Lower lobe of right lung (tissue), 2 donors: ENCODE data around the gene SLC25A47. TPM values are rescaled to one million over a fixed set of nuclear protein-coding genes. Genes with fewer than 3 reads are reported as not detected.

Experiments
- ATAC-seq, 2 donors: fragments of 200-7000 bp; cut with Tn5 transposase; one replicate each; pipeline ENCODE4 v1.9.1; 2020 to 2022; ENCODE audit warnings: mild to moderate bottlenecking in 2 of 2, moderate library complexity in 2 of 2
- DNase-seq: peaks from one replicate; pipeline ENCODE4 v3.0.0-alpha.2; 2020
- H3K27ac ChIP-seq: fragments of 200-600 bp; one replicate; pipeline ENCODE4 v1.8.0; 2022
- H3K27me3 ChIP-seq: fragments of 200-600 bp; one replicate; pipeline ENCODE4 v1.8.0; 2022; ENCODE audit warnings: low read depth
- H3K36me3 ChIP-seq: fragments of 200-600 bp; one replicate; pipeline ENCODE4 v1.8.0; 2022; ENCODE audit warnings: mild to moderate bottlenecking
- H3K4me1 ChIP-seq: fragments of 200-600 bp; one replicate; pipeline ENCODE4 v1.8.0; 2022
- H3K4me3 ChIP-seq: fragments of 200-600 bp; one replicate; pipeline ENCODE4 v1.8.0; 2022; ENCODE audit warnings: mild to moderate bottlenecking
- H3K9me3 ChIP-seq: fragments of 200-600 bp; one replicate; pipeline ENCODE4 v1.8.0; 2022
- intact Hi-C: fragments of 100-400 bp; cut with DNase I; formaldehyde crosslinking; loops from one replicate; pipeline ENCODE4 v1.11.0; 2022
- total RNA-seq: library from RNA; stranded (reverse); fragmentation: NEBNext Ultra II Directional; extraction: Animal tissue kit (Norgen Biotek cat#: 25700); gene quantifications from one replicate; pipeline ENCODE4 v1.2.1, GENCODE V29; 2021
- TF ChIP-seq, protein P1 (sequence below): fragments of 200-600 bp; IDR thresholded peaks from one replicate; pipeline ENCODE4 v1.8.0; 2022; ENCODE audit warnings: antibody characterized with exemption, mild to moderate bottlenecking
- donor health status: DM: no; HTN: yes; CAD: no; lungs with severe emphysema.

The SLC25A47 gene
- total RNA-seq, 1 donor from 2014 or later, result not detected

DNA sequence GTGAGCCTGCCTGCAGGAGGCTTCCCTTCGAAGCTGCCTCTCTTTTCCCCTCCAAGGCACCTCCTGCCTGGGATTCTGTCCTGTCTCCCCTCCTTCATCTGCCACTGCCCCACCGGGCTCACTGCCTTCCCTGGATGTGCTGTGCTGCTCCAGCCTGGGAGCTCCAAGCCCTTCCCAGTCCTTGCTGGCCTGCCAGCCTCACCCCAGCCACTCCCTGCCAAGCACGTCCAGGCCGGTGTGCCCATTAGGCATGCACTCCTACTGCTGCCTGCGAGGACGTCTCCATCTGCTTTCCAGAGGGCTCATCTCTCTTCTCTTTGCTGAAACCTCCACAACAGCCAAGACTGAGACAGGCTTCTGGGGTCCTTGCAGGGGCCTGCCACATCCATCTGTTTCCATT, 8.4 kb upstream of the SLC25A47 start:
- no peak for DNase-seq
- H3K9me3 ChIP-seq, result no peaks in the 10 kb centered on the region
- no peak for ATAC-seq
- peaks cover 42% of the 10 kb centered on the region for H3K4me1 ChIP-seq
- no peaks in the 10 kb centered on the region for H3K36me3 ChIP-seq
- no peak overlapping the region for H3K4me3 ChIP-seq
- intact Hi-C loops, result no loop called here
- TF ChIP-seq, protein P1, sequence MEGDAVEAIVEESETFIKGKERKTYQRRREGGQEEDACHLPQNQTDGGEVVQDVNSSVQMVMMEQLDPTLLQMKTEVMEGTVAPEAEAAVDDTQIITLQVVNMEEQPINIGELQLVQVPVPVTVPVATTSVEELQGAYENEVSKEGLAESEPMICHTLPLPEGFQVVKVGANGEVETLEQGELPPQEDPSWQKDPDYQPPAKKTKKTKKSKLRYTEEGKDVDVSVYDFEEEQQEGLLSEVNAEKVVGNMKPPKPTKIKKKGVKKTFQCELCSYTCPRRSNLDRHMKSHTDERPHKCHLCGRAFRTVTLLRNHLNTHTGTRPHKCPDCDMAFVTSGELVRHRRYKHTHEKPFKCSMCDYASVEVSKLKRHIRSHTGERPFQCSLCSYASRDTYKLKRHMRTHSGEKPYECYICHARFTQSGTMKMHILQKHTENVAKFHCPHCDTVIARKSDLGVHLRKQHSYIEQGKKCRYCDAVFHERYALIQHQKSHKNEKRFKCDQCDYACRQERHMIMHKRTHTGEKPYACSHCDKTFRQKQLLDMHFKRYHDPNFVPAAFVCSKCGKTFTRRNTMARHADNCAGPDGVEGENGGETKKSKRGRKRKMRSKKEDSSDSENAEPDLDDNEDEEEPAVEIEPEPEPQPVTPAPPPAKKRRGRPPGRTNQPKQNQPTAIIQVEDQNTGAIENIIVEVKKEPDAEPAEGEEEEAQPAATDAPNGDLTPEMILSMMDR, result no peak
- no peaks in the 10 kb centered on the region for H3K27me3 ChIP-seq
- H3K27ac ChIP-seq, result no peak overlapping the region

DNA sequence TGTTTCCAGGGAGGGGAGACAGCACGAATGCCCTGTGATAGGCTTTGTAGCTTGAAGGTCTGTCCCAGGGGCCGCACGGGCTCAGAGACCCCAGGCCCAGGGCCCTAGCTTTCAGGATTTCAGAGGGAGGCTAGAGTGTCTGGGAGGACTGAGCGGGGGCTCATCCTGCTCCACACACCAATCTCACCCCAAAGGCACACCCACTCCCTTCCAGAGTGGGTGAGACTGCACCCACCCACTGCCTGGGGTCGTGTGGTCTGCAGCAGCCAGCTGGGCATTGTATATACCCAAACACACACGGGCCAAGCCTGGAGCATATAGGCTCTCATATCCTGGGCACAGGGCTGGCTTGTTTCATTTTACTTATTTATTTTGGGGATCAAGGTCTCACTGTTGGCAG, 5.8 kb upstream of the SLC25A47 start:
- Histone ChIP-seq H3K9me3 (no peaks in the 10 kb centered on the region), H3K27ac (no peak overlapping the region), H3K36me3 (no peaks in the 10 kb centered on the region), H3K27me3 (no peaks in the 10 kb centered on the region), H3K4me3 (no peak overlapping the region), H3K4me1 (peaks cover 27% of the 10 kb centered on the region)
- intact Hi-C loops, result no loop called here
- TF ChIP-seq, protein P1, result no peak
- ATAC-seq (no peak), DNase-seq (no peak)

DNA sequence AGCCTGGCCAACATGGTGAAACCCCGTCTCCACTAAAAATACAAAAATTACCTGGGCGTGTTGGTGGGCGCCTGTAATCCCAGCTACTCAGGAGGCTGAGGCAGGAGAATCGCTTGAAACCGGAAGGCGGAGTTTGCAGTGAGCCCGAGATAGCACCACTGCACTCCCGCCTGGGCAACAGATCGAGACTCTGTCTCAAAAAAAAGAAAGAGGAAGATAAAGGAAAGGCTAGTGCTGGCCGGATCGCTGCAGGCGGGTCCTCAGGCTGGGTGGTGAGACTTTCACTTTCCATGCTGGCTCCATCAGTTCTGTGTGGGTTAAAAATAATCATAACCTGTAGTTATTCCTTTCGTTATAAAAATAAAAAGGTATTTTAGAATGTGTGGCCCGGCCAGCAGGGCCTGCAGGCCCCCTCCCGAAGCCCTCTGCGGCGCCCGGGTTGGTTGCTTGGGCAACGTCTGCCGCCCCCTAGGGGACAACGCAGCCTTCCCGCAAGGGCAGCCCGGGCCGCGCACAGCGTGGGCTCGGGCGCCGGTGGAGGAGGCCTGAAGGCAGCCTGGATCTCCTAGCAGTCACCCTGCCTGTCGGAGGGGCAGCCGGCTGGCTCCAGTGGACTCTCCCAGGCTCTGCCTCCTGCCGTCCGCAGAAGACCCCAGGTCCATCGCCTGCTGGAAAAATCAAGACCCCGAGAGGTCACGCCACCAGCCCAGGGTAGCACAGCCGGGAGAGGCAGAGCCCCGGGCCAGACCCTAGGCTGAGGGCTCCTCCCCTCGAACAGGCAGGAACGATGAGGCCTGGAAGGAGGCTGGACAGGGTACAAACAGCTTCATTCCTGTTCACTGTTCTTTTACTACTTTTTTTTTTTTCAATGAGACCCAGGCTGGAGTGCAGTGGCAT, 5.0 kb upstream of the SLC25A47 start:
- no peaks in the 10 kb centered on the region for H3K27me3 ChIP-seq
- DNase-seq (peak; percentile 84), ATAC-seq (peak; percentile 91 to 96)
- H3K36me3 ChIP-seq, result no peaks in the 10 kb centered on the region
- peak overlapping the region; percentile 61 for H3K27ac ChIP-seq
- intact Hi-C loops, result no loop called here
- TF ChIP-seq, protein P1, result peak; percentile 89
- peak overlapping the region; percentile 55 for H3K4me3 ChIP-seq
- no peaks in the 10 kb centered on the region for H3K9me3 ChIP-seq
- peaks cover 20% of the 10 kb centered on the region for H3K4me1 ChIP-seq

DNA sequence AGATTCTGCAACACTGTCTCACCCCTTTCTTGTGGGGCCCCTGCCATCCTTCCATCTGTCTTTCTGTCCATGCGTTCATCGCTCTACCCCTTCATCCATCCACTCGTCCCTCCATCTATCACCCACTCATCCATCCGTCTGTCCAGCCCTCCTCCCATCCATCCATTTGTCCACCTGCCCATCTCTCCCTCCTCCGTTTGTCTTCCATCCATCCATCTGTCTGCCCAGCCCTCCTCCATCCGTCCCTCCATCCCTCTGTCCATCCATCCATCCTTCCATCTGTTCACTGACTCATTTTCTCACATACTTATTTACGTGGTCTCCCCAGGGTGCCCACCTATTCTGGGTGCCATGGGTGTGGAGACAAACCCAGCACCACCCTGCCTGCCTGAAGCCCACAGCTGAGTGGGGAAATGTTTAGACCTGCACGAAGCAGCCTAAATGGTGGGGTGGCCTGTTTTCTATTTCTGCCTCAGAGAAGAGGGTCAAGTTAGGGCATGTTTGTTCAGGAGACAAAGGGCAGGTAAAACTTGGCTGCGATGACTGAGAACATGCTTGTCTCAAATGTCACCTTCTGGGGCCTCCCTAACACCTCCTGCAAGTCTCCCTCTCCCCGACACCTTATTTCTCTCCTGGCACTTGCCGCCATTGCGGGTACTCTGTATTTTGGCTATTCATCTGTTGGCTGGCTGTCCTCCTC, 2.8 kb upstream of the SLC25A47 start:
- intact Hi-C loops, result no loop called here
- TF ChIP-seq, protein P1, result no peak
- no peak overlapping the region for H3K4me3 ChIP-seq
- no peaks in the 10 kb centered on the region for H3K27me3 ChIP-seq
- H3K36me3 ChIP-seq, result no peaks in the 10 kb centered on the region
- DNase-seq, result no peak
- no peaks in the 10 kb centered on the region for H3K9me3 ChIP-seq
- H3K27ac ChIP-seq, result no peak overlapping the region
- peaks cover 15% of the 10 kb centered on the region for H3K4me1 ChIP-seq
- no peak for ATAC-seq

DNA sequence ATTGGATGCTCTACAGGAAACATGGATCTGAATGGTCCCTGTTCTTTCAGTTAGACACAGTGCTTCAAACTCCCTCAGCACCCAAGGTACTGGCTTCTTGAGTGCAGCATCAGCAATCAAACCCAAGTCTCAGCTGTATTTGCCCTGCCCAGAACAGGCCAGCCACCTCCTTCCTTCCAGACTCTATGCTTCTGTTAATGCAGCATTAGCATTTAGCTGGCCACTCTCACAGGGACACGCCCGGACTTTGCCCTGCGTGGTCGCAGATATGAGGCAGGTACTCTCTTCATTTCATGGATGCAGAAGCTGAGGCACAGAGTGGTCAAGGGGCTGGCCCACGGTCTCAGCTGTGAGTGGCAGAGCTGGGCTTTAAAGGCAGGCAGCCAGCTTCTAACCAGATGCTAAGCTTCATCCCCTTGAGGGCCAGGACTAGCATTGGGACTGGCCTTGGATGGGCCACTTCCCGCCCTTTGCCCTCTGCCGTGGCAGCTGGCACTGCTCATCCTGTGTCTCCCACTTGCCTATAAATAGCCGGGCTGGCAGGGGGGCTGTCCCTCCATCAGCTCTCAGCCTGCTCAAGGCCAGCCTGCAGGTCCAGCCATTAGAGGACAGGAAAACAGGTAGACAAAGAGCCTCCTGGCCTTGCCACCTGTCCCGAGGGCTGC, 1.5 kb upstream of the SLC25A47 start:
- no peaks in the 10 kb centered on the region for H3K36me3 ChIP-seq
- H3K27me3 ChIP-seq, result no peaks in the 10 kb centered on the region
- no peak overlapping the region for H3K27ac ChIP-seq
- TF ChIP-seq, protein P1, result no peak
- intact Hi-C loops, result no loop called here
- ATAC-seq, result no peak
- peaks cover 15% of the 10 kb centered on the region for H3K4me1 ChIP-seq
- no peak for DNase-seq
- no peak overlapping the region for H3K4me3 ChIP-seq
- H3K9me3 ChIP-seq, result no peaks in the 10 kb centered on the region
